ENCODE results near the gene PNLIPRP2. TPM values are rescaled to one million over a fixed set of nuclear protein-coding genes. Genes with fewer than 3 reads are reported as not detected.

Gene PNLIPRP2
- total RNA-seq, 1 experiment from 2014 or later = not detected

GRCh38 chr10:116683166-116683565, 62.4 kb downstream of the PNLIPRP2 start:
- no peak for DNase-seq (ENCODE audit: low read depth)

- DNase-seq (ENCODE audit: low read depth) = no peak
Observed at GRCh38 chr10:116683821-116684220, 63.1 kb downstream of the PNLIPRP2 start.

- no peak for DNase-seq (ENCODE audit: low read depth)
Observed at GRCh38 chr10:116684781-116685180, 64.0 kb downstream of the PNLIPRP2 start.

- no peak for DNase-seq (ENCODE audit: low read depth)
Observed at GRCh38 chr10:116685807-116686206, 65.1 kb downstream of the PNLIPRP2 start.

GRCh38 chr10:116686632-116687031, 65.9 kb downstream of the PNLIPRP2 start:
- no peak for DNase-seq (ENCODE audit: low read depth)

- no peak for DNase-seq (ENCODE audit: low read depth)
Observed at GRCh38 chr10:116687633-116688032, 66.9 kb downstream of the PNLIPRP2 start.

- no peak for DNase-seq (ENCODE audit: low read depth)
Observed at GRCh38 chr10:116688241-116688711, 67.5 kb downstream of the PNLIPRP2 start.

GRCh38 chr10:116688741-116689495, 68.2 kb downstream of the PNLIPRP2 start:
- DNase-seq (ENCODE audit: low read depth) = no peak

- no peak for DNase-seq (ENCODE audit: low read depth)
Observed at GRCh38 chr10:116689744-116690143, 69.0 kb downstream of the PNLIPRP2 start.

- no peak for DNase-seq (ENCODE audit: low read depth)
Observed at GRCh38 chr10:116690356-116691322, 69.9 kb downstream of the PNLIPRP2 start.

GRCh38 chr10:116691635-116692034, 70.9 kb downstream of the PNLIPRP2 start:
- no peak for DNase-seq (ENCODE audit: low read depth)

- DNase-seq (ENCODE audit: low read depth) = no peak
Observed at GRCh38 chr10:116692225-116692624, 71.5 kb downstream of the PNLIPRP2 start.

GRCh38 chr10:116694243-116694926, 73.6 kb downstream of the PNLIPRP2 start:
- no peak for DNase-seq (ENCODE audit: low read depth)

Other genes with a start within 250 kb of the PNLIPRP2 start
- not detected in 2 replicates for gene PNLIPRP3, start 193.1 kb upstream of the PNLIPRP2 start, total RNA-seq (2014; rRNA removed; shearing (Covaris generic))
- gene PNLIP, start 75.0 kb upstream of the PNLIPRP2 start, total RNA-seq (2014; rRNA removed; shearing (Covaris generic)) = not detected in 2 replicates
- gene PNLIPRP1, start 30.0 kb upstream of the PNLIPRP2 start, total RNA-seq (2014; rRNA removed; shearing (Covaris generic)) = not detected in 2 replicates
- 3.0 and 3.1 TPM in 2 replicates for gene HSPA12A, start 121.6 kb downstream of the PNLIPRP2 start, total RNA-seq (2014; rRNA removed; shearing (Covaris generic))
- not detected in 2 replicates for gene ENO4, start 228.5 kb downstream of the PNLIPRP2 start, total RNA-seq (2014; rRNA removed; shearing (Covaris generic))

Measured in RPMI7951 (cell line).